ENCODE results near the gene CHMP3.
"Not testable (repeated sequence)": the region's sequence is repeated elsewhere in the genome, so short reads cannot be mapped to it uniquely, and the experiment has no call there.

CHMP3 gene

DNA sequence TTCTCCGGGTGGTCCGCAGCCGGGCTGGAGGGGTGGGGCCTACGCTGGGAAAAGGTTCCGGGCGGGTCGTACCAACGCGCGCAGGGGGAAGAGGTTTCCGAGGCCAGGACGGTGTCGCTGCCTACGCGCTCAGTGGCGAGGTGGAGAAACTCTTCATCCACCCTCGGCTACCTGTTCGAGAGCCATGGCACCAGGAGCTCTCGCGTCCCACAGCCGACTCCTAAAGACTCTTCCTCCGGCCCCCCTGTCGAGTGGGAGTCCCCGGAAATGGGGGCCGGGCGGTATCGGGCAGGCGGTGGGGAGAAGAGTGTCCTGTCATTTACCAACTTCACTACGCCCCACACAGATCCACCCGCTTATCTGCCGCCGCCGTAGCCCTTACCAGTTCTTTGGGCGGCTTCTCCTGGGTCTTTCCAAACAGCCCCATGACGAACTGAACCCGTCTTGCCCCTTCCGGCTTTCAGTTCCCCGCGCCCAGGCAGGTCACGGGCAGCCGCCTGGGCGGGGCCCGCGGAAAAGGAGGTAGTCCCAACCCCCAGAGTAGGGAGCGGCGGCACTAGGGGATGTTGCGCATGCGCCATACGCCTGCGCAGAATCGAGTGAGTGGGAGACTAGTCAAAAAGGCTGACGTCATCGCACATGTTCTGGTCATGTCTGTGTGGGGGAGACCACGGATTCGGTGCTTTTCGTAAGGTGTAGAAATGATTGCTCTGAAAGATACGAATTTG, at the start of gene CHMP3:
Gene CHMP3, minus strand, starts transcription at position 522 of the 728 bp plus-strand sequence. Its CDS starts 95 bp downstream, at position 427.
- DNase-seq (ENCODE audit: low spot score): peak; percentile 96

DNA sequence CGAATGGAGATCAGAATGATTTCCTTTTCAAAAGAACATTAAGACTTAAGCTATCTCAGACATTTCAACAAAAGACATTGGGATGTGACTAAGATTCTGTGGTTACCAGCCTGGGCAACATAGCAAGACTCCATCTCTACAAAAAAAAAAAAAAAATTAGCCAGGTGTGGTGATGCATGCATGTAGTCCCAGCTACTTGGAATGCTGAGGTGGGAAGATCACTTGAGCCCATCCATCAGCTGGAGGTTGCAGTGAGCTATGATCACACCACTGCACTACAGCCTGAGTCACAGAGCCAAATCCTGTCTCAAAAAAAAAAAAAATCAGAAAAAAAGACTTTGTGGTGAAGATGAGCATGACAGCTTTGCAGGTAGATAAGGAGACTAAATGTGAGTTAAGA, 47.6 kb upstream of the CHMP3 start:
- DNase-seq (ENCODE audit: low spot score): no peak

DNA sequence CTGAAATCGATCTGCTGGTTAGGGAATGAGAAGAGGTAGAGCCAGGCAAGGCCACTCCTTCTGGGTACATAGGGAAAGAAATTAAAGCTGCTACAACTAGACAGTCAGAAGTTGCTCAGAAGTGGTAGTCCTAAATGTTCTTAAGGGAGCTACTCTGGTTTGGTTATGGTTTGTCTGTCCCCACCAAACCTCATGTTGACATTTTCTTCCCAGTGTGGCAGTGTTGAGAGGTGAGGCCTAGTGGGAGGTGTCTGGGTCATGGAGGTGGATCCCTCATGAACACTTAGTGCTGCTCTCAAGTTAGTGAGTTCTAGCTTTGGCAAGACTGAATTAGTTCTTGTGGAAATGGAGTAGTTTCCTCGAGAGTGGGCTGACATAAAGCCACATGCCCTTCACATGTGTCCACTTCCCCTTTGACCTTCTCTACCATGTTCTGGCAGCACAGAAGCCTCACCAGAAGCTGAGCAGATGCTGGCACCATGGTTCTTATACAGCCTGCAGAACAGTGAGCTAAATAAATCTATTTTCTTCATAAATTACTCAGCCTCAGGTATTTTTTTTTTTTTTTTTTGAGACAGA, 45.7 kb upstream of the CHMP3 start:
- no peak for DNase-seq (ENCODE audit: low spot score)

DNA sequence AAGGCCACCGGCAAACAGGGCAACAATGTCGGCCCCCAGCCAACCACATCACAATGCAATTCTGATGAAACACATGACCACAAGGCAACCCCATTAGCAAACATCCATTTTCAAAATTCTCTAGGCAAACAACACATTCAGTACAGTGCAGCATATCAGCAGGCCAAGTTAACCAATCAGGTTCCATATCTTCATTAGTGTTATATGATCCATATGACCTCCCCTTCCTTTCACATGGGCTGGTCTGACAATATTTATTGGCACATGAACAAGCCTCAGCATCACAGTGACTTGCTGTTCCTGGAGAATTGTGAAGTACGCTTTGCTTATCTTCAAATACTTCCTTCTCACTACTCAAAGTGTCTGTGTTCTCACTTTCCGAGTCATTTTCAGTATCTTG, 40.7 kb upstream of the CHMP3 start:
- DNase-seq (ENCODE audit: low spot score): no peak

DNA sequence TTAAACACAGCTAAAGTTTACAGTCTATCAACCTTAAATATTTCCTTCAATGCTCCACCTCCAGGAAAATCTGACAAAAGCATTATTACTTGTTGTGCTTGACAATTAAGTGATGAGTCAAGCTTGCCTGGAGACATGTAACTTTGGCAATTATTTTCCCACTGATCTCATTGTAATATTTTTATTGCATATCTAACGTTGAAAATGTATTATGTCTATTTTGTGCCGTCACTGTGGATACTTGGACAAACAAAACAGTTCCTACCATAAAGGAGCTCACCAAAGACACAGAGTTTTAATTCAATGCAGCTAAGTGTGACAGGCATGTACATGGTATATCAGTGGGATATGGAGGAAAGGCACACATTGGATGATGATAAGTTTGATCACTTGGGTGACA, 35.7 kb upstream of the CHMP3 start:
- no peak for DNase-seq (ENCODE audit: low spot score)

DNA sequence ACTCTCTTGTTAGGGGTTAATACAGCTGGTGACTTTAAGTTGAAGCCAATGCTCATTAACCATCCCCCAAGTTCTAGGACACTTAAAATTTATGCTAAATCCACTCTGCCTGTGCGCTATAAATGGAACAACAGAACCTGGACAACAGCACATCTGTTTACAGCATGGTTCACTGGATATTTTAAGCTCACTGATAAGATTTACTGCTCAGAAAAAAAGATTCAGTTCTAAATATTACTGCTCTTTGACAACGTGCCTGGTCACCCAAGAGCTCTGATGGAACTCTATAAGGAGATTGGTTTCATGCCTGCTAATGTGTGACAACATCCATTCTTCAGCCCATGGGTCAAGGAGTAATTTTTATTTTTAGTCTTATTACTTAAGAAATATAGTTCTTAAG, 32.9 kb upstream of the CHMP3 start:
- no peak for DNase-seq (ENCODE audit: low spot score)

DNA sequence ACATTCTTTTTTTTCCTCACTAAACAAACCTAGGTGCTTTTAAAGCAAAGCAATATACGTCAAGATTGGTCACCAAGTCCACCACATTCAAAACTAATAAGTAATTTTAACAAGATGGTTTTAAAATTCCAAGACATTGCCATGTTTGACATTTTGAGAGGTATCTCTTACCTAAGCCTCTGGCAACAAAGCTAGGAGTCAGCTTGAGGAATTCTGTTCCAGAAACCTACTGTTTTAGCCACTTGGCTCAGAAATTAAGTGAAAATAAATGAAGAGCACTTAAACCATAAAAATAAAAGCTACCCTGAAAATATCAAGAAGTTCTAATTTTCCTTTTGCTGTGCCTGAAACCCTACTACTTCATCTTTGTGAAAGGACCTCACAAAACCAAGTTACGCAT, 30.0 kb upstream of the CHMP3 start:
- no peak for DNase-seq (ENCODE audit: low spot score)

DNA sequence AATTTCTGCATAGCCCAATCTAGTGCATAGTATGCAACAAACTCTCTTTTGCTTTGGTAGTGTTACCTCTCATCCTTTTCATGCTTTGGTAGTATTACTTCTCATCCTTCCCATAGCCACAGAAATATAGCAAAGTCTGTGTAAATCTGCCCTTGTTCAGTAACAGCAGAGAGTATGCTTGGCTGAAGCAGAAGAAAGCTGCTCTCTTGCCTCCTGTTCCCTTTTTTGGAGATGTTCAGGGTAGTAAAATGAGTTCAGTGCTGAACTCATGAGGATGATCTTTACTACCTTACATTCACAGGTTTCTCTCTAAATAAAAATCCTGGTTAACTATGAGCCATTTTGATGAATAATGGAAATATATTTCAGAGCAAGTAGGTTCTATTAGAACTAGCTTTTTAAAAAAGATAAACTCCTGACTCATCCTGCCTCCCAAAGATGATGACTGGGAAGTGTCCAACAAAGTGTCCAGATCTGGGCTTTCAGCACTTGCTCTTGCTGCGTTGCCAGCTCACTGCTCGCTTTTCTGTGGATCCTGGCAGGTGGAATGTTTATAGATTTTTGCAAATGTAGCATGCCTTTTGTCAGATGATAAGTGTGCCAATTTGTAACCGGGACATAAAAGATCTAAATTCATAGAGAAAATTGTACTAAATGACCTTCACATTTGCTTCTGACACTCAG, 29.4 kb upstream of the CHMP3 start:
- no peak for DNase-seq (ENCODE audit: low spot score)

DNA sequence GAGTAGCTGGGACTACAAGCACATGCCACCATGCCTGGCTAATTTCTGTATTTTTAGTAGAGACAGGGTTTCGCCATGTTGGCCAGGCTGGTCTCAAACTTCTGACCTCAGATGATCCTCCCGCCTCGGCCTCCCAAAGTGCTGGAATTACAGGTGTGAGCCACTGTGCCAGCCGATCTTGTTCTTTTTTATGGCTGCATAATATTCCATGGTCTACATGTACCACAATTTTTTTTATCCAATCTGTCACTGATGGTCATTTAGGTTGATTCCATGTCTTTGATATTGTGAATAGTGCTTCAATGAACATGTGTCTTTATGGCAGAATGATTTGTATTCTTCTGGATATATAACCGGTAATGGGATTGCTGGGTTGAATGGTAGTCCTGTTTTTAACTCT, 26.5 kb upstream of the CHMP3 start:
- DNase-seq (ENCODE audit: low spot score): not testable (repeated sequence)

DNA sequence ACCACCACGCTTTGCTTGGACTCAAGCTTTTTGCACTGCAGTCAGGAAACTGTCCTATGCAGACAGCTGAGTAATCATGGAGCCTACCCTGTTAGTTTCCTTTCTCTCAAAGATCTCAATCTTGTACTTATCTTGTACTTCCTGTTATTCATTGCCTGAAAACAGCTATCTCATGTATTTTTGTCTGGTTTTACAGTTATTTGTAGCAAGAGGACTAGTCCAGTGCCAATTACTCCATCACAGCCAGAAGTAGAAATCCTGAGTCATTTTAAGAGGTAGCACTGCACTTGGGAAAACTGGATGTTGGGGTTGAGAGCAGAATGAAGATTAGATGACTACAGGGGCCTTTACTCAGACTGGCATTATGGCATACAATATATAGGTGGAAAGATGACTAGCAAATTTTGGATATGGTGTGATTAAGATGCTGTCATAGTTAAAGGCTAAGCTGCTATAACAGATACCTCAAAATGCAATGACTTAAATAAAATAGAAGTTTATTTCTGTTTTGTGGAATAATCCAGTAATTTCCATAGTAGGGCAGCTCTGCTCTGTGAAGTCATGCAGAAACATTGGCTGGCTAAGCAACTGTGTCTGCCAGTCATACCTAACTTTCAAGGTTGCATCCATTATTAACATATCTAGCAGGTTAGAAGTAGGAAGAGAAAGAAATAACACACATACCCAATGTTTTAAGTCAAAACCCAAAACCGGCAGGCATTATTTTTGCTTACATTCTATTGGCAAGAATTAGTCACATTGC, 21.1 kb upstream of the CHMP3 start:
- DNase-seq (ENCODE audit: low spot score): no peak

DNA sequence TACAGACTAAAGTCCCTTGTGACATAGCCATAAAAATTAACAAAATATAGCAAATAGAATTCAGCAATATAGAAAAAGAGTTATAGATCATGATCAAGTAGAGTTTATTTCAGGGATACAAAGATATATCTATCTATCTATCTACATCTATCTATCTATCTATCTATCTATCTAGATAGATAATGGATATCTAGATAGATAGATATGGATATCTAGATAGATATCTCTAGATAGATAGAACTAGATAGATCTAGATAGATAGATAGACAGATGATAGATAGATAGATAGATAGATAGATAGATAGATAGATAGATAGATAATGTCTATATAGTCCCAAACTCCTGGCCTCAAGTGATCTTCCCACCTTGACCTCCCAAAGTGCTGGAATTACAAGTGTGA, 17.3 kb upstream of the CHMP3 start:
- no peak for DNase-seq (ENCODE audit: low spot score)

DNA sequence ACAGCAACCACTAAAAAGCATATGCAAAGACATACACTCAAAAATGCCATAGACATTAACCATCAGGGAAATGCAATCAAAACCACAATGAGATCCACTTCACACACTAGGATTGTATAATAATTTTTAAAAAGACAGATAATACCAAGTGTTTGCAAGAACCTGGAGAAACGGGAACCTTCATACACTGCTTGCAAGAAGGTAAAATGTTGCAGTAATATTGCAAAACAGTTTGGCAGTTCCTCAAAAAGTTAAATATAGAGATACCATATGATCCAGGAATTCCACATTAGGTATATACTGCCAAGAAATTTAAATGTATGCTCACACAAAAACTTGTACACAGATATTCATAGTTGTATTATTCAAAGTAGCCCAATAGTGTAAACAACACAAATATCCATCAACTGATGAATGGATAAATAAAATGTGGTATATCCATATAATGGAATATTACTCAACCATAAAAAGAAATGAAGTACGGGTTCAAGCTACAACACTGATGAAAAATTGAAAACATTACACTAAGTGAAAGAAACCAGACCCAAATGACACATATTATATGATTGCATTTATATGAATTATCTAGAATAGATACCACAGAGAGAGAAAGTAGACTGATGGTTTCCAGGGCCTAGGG, 14.7 kb upstream of the CHMP3 start:
- no peak for DNase-seq (ENCODE audit: low spot score)

DNA sequence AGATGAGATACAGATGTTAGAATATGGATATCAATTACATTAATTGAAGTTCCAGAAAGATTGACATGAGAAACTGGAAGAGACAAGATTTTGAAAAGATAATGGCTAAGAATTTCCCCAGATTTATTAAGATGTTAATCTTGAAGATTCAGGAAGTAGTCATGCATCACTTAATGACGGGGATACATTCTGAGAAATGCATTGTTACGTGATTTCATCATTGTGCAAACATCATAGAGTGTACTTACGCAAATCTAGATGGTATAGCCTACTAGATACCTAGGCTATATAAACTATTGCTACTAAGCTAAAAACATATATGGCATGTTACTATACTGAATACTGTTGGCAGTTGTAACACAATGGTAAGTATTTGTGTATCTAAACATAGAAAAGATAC, 6.8 kb upstream of the CHMP3 start:
- DNase-seq (ENCODE audit: low spot score): no peak

DNA sequence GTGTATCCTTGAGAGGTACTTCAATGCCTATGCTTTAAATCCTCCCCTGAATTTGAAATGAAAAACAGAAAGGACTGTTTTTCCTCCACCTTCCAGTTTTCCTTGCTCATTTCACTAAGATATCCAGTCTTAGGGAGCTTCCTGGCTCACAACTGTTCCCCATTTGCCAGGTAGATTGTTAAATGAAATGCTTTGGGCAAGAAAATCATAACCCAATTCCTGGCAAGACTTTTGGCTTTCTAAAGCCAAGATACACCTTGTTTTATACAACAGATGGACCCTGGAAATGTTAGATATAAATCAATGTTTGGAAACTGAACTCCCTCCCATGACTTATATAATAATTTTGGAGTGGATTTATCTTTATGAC, 3.6 kb upstream of the CHMP3 start:
- DNase-seq (ENCODE audit: low spot score): no peak

DNA sequence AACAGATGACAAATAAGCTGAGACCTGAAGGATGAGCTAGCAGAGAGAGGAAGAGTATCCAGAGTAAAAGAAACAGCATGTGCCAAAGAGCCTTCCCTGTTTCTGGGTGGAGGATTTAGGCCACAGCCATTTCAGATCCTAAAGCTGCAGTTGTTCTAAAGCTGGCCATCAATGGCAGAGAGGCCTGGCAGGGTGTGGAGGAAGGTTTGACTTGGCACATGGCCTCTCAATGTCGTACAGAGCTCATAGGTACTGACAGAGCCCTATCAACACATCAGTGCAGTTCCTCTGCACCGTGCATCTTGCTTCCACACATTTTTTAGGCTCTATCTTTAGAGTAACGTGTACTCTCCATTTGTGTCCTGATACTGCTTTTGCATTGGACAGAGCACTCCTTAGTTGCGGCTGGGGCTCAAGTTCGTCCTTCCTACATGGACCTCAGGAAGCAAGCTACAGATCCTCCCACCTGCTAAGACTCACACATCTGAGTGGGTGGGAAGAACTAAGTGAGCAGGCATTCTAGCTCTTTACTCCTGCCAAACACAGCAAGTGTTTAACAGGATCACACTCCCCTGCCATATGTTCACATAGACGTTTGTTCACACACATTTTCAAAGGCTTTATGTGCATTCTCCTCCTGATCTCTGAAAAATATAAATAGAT, 3.0 kb upstream of the CHMP3 start:
- DNase-seq (ENCODE audit: low spot score): peak; percentile 50

DNA sequence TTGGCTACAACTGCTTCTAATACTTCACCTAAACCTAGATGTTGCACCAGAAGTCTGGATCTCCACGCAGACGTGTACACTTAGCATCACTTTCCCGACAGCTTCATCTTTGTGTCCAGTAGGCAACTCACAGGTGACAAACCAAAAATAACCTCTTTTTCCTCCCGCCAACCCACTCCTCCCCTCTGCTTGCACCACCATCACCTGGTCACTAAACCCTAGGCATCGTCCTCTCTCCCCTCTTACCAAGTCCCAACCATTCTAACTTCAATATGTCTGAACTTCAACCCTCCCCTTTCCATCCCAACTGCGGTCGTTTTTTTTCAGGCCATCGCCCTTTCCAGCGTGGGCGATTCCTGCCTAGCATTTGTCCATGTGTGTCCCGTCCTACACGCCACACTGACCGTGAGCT, 413 bp upstream of the CHMP3 start:
- DNase-seq (ENCODE audit: low spot score): no peak

DNA sequence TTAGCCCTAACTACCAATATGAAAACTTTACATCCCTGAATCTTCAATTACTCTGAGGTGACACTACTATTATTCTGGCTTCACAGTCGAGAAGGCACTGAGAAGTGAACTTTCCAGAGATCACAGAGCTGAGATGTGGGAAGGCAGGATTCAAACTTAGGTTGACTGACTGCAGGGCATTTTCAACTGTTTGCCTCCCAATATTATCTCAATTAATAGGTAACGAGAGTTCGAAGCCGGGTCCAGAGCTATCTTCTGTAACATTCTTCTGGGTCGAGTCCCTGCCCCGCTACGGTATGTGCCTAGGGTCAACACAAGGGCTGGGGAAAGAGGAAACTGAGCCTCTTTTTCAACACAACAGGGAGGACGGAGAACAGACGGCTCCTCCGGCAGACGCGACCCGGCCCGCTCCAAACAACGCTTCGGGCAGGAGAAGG, 740 bp downstream of the CHMP3 start:
- DNase-seq (ENCODE audit: low spot score): no peak

DNA sequence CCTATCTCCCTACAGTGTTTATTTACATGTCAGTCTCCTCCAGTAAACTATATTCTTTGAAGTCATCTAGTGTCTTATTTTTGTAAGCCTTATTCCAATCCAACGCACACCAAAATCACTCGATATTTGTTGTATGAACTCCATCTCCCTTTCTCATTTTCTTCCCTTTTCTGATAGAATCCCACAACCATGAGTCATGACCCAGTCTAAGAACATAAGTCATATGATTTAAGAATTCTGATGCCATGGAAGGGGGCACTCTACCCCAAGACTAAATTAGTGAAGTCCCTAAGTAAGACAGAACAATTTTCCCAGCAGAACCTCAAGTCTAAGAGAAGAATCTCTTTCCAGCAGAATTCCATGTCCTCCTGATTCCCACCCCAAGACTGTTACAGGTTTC, 5.4 kb downstream of the CHMP3 start:
- DNase-seq (ENCODE audit: low spot score): no peak

DNA sequence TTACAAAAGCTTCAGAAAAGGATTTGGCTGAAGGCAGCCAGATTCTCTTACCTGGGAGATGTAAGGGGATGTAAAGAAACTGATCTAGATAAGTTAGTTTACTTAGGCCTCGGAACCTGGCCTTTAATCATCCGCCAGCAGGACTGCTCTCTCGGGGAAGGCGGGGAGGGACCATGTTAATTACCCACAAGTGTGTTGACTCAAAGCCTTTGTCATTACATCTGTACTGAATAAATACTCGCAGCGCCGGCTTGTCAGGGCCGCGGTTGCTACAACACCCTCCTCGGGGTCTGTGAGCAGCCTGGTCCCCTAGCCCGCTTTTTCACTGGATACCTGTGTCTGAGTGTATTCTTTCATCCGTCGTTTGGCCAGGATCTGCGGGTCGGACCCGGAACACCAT, 6.7 kb downstream of the CHMP3 start:
- no peak for DNase-seq (ENCODE audit: low spot score)

DNA sequence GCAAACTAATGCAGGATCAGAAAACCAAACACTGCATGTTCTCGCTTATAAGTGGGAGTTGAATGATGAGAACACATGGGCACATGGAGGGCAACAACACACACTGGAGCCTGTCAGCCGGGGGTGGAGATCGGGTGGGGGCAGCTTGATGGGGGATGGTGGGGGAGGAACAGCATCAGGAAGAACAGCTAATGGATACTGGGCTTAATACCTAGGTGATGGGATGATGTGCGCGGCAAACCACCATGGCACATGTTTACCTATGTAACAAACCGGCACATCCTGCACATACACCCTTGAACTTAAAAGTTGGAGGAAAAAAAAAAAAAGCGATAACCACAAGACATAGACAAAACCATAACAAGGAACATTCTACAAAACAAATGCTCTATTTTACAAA, 10.4 kb downstream of the CHMP3 start:
- peak; percentile 41 for DNase-seq (ENCODE audit: low spot score)

DNA sequence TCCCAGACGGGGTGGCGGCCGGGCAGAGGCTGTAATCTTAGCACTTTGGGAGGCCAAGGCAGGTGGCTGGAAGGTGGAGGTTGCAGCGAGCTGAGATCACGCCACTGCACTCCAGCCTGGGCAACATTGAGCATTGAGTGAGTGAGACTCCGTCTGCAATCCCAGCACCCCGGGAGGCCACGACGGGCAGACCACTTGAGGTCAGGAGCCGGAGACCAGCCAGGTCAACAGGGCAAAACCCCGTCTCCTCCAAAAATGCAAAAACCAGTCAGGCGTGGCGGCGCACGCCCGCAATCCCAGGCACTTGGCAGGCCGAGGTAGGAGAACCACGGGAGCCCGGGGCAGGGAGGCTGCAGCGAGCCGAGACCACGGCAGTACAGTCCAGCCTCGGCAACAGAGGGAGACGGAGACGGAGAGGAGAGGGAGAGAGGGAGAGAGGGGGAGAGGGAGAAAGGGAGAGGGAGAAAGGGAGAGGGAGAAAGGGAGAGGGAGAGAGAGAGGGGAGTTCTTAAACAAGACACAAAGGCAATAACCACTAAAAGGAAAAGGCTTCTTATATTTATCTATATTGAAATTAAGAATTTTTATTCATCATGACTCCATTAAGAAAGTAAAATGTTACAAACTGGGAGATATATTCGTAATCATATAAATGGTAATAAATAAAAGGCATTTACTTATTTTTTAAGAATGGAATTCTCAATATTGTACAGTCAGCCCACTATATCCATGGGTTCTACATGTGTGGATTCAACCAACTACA, 13.1 kb downstream of the CHMP3 start:
- DNase-seq (ENCODE audit: low spot score): not testable (repeated sequence)

Data from putamen (tissue), 1 donor.